NCI-H510A treated with DMSO at 0.1 percent for 48 hours (cell line): ENCODE results near the gene GMDS.

ENCODE experiments used
- DNase-seq: peaks from one replicate; lab custom pipeline; 2025; lab: John Stamatoyannopoulos, UW

Gene GMDS

DNA sequence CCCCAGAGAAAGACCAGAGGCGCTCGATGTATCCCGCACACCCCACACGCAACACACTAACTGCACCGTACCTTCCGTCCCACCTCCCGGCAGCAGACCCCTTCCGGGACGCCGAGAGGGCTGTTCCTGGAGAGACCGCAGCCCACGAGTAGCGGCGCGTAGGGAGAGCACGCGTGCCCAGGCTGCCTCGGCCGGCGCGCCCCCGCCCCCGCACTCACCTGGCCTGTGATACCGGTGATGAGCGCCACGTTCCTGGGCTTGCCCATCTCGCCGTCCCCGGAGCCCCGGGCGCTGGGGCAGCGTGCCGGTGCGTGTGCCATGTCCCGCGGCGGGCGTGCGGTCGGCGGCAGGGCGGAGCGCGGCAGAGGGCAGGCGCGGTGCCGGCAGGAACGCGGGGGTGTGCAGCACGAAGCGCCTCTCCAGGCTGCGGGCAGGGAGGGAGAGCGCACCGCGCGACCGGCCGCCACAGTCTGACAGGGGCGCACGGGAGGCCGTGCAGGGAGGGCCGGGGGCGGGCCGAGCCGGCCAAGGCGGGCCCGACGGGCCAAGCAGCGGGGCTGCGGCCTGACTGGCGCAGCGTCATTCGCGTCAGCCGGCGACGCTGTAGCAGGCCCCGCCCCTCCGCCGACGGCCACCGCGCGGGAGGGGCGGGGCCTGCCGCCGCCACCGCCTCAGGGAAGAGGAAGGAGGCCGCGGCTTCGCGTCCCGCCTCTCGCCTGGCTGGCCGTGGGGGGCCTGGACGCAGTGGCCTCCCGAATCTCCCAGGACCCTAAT, at the start of gene GMDS:
Gene GMDS, minus strand, starts transcription at position 503 of the 774 bp plus-strand sequence.
- DNase-seq: peak; percentile 69

DNA sequence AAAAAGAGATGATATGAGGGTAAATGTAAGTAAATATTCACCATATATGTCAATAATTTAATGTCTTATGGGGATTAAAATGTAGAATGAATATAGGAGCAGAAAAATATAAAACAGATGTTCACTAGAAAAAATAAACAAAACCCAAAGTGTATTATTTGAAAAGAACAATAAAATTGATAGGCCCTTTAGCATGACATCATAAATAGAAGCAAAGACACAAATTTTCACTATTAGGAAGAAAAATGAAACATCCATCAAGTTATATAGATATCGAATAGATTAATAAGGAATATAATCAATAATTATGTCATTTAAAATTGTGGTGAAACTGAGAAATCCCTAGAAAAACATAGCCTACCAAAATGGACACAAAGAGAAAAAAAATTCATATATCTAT, 40.1 kb upstream of the GMDS start:
- no peak for DNase-seq

DNA sequence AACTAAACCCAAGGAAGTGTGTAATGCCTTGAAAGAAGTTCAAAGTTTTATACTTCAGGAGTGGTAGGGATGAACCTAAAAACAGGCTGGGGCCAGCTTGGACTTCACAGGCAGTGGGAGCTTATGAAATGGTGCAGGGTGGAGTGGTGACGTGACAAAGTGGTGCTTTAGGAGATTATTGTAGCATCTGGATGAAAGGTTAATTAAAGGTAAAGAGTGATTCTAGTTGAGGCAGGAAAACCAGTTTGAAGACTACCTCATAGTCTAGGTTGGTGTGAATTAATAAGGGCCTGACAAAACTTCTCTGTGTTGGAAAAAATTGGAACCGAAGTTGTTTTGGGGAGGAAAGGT, 30.5 kb upstream of the GMDS start:
- no peak for DNase-seq

DNA sequence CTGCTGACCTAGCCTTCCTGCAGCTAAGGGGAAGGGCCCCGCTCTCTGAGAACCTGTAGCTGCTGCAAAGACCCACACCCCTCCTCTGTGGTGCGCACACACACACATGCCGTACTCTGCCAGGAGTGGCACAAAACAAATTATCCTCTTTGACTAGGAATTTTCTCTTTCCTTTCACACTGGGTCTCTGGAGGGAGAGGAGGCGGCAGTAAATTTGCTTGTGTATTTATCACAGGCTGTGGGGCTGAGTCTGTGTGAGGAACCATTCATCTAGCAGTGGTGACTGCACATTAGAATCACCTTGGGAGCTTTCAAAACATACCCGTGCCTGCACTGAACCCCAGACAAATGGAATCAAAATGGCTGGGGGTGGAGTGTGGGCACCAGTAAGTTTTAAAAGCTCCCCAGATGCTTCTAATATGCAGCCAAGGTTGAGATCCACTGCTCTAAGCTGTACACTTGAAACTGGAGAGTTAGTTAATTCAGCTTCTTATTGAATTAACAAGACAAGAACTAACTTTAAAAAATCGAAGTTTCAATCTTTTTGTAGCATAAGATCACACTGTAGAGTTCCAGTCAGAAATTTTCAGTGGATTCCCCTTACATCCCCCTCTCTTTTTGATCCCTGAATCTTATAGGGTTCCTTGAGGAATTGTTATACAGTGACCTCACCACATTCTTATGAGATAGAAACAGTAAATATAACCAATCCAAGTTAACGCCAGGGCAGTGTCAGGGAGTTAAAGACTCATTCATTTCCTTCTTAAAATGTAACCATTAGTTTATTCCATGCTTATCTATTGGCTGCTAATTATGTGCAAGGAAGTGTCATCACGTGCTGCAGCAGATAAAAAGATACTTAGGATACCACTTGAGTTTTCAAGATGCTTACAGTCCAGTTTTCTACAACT, 29.8 kb upstream of the GMDS start:
- DNase-seq: no peak

DNA sequence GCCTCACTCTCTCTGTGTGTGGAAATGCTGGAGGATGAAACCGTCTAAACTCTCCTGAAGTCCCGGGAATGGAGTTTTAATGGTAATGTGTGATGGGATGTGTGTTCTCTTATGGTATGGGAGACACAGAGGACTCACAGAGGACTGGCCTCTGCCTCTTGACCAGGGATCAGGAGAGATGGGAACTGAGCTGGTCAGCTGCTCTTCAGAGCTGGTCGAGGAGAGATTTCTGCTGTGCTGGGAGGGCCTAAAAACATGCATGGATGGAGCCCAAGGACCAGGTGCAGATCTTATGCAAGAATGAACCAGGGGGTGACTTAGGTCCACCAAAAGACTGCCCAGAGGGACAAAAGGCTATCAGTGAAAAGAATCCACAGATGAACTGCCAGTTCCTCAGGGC, 27.3 kb upstream of the GMDS start:
- DNase-seq: no peak

DNA sequence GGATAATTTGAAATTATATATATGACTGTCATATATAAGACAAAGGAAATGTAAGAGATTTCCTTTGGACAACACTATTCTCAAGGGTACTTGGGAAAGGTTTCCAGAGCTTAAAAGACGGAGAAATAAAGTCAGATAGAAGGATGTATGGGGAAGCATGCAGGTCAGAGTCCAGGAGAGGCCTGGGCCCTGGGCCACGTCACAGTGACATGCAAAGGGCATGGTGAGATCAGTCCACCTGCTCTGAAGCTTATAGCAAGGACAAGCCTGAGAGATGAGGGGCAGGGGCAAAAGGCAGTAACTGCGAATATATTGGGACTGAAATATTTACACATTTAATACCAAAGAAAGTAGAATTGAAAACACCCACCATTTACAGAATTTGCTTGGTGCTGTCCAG, 24.6 kb upstream of the GMDS start:
- no peak for DNase-seq

DNA sequence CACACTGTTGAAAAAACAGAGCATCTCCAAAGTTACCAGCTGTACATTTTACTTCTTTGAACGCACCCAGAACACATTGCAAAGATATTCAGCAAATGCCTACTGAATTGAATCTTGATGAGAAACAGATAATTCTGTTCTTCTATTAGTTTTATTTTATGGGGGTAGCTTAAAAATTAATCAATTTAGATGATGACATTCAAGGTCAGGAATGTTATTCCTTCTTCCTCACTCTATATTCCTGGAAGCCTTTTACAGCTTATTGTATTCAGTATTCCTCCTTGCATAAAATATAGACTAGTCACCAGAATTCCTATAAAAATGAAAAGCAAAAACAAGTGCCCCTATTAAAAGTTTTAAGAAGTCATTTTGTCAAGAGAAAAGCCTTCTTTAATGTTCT, 21.4 kb upstream of the GMDS start:
- DNase-seq: no peak

DNA sequence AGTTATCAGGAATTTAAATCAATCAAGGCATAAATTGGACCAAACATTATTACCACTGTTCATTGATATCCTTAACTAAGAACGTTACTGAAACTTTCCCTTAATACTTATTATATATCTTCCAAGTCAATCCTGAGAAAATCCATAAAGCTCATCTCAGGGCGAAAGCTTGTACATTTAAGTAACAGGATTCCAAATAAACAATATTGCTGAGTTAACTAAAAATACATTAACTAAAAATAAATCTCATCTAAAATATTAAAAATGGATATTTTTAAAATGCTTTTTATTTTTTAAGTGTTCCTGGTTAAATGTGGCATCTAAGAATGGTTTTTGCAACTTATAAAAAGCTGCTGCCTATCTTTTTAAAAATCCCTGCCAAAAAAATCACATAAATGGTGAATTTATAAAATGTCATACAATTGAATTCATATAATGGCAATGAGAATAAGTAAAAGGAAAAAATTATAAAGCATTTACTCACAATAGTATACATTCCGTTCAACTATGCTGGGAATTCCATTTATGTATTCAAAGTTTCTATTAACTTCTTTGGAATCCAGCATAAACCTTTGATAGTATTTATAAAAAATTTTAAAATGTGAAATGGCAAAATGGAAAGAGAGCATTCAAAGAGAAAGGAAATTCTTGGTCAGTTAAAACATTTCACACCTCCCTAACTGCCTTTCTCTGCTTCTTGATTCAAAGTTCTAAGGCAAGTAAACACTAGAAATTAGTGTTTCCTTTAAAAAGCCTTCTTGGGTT, 20.8 kb upstream of the GMDS start:
- no peak for DNase-seq

DNA sequence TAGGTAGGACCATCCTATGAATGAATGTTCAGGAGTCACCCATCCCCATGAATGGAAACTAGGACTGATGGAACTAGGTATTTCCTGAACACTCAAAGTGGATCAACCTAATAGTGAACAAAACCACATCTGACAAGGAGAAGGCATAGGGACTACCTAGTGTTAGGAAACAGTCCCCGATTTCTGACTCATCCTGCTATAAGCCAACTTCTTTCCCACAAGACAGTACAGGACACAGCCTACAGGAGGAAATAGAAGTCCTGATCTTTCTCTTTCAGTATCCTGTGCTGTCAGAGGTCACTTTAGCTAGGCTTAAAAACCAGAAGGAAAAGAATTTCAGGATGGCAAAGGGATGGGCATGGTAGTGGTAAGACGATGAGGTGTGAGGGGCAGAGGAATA, 19.5 kb upstream of the GMDS start:
- no peak for DNase-seq

DNA sequence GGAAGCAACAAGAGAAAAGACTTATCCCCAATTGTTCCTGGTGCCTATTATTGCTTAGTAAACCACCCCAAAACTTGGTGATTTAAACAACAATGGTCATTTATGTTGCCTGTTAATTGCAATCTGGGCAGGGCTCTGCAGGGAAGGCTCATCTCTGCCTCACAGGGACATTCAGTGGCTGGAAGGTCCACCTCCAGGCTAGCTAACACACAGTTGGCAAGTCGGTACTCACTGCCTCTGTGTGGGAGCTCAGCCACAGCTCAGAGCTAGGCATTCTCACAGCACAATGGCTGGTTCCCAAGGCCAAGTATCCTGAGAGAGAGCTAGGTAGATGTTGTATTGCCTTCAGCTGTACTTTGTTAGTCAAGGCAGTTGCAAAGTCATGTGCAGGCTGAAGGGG, 18.5 kb upstream of the GMDS start:
- DNase-seq: no peak

DNA sequence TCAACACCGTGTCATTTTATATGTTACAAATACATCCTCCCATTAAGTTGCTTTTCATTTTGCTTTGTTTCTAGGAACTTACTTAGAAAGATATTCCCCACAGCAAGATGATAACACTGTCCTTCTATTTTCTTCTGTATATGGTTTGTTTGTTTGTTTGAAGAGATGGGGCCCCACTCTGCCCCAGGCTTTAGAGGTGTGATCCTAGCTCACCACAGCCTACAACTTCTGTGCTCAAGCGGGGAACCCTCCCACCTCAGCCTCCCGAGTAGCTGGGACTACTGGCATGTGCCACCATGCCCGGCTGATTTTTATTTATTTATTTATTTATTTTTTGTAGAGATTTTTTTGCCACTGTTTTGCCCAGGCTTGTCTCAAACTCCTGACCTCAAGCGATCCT, 14.2 kb upstream of the GMDS start:
- DNase-seq: no peak

DNA sequence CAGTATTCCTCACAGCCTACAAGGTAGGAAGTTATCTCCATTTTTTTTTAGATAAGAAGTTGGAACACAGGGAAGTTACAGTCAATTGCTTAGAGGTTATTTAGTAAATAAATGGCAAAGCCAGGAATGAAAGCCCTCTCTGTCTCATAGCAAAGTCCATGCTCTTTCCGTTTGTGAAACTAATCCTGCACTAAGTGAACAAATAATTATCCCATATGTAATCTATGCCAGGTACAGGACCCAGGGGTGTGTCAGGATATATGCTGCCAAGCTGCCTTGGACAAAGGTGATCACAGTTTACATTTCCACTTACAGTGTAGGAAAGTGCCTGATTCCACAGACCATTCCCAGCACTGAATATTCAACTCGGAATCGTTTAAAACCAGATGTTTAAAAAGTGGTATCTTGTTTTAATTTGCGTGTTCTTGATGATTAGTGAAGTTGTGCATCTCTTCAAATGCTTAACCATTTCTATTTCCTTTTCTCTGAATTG, 13.6 kb upstream of the GMDS start:
- no peak for DNase-seq

DNA sequence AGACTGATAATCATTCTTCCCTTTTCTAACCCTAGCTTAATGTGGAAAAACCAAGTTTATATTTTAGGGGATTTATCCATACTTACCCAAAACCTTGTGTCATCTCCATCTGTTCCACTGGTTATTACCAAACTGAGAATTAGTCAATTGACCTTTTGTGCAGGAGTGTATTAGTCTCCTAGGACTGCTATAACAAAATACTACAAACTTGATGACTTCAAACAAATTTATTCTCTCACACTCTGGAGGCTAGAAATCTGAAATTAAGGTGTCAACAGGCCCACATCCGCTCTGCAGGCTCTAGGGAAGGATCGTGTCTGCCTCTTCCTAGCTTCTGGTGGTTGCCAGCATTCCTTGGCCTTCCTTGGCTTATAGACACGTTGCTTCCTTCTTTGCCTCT, 12.7 kb upstream of the GMDS start:
- DNase-seq: no peak

DNA sequence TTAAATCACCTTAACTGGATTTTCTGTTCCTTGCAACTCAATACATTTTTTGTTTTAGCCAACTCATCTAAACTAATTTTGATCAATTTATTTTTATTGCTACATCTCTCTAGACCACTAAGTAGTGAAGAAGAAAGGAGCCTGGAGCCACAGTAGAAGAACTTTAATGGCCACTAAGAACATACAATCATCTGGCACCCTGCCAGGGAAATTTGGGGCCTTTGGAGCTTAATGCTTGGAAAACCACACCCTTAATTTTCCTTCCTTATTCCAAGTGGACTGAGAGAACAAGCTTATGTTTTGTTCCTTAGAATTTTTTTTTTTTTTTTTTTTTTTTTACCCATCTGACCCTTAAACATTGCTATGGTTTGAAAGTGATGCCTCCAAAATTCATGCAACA, 12.0 kb upstream of the GMDS start:
- no peak for DNase-seq

DNA sequence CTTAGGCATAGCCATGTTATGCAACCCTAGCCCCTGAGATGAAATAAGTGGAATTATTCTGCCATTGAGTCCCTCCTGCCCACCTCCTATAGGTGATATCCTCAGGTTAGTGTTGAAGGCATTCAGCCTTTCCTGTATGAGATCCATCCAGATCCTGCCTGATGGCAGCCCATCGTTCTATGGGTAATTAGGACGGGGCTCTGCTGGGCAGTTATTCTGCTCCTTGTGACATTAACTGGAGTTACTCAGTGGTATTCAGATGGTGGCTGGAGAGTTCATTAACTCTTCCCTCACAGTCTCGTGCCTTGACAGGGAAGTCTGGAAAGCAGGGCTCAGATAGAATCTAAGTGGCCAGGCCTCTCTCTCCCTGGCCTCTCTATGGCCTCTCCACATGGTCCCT, 9.3 kb upstream of the GMDS start:
- no peak for DNase-seq

DNA sequence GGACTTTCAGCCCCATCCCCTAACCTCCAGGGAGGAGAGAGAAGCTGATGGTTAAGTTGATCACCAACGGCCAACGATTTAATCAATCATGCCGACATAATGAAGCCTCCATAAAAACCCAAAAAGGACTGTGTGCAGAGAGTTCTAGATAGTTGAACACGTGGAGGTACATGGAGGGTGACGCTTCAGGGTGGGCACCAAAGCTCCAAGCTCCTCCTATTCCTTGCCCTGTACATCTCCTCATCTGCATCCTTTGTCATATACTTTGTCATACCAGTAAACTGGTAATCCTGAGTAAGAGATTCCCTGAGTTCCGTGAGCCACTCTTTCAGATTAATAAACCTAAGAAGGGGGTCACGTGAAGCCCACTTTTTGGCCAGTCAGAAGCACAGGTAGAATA, 3.7 kb upstream of the GMDS start:
- DNase-seq: no peak

DNA sequence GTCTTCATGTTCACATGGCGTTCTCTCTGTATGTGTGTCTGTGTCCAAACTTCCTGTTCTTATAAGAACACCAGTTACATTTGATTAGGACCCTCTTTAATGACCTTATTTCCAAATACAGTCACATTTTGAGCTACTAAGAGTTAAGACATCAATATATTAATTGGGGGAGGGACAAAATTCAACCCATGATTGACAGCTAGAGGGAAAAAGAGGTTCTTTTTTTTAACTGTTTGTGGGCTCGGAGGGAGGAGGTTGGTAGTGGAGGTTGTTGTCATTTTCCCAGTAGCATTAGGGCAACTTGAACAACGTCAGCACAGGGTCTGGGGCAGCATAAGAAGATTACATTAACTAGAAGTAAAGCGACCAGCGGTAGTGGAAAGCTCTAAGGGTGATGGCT, 2.3 kb upstream of the GMDS start:
- no peak for DNase-seq

DNA sequence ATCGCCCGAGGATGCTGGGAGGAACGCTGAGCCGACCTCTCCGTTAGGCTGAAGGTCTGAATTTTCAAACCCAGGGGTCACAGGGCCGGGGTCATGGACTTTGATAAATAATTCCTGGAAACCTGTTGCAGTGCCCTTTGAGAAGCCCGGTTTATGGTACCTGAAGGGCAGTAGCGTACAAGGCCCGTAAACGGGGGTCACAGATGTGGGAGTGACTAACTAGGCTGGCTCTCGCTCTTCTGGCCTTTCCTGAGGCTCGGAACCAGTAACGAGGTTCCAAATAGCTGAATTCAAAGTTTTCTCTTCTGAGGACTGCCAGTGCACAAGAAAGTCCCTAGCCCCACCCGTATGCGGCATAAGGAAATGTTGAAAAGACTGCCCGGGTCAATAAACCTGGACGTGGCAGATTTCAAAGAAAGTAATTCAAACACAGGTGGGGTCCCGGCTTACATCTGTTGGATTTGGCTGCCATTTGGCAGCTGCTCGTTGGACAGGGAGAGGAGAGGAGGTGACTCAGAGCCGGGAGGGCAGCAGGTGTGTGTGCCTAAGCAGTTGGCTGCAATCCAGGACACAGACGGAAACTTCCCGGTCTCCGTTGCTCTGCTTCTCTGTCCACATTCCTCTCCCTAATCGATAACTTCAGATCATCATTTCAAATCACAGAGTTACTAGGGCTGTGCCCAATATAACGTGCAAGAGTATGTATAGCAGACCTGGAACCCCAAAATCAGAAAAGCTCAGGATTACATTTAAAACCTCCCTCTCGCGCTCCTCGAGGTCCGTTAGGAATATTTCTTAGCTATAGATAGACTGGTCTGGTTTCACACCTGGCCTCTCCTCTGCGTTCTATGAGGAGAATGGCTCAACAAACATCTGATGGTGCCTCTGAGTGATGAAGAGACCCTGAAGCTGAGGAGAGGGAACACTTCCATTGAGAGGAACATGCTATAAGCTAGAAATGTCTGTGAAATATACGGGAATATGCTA, 765 bp upstream of the GMDS start:
- peak; percentile 73 for DNase-seq

DNA sequence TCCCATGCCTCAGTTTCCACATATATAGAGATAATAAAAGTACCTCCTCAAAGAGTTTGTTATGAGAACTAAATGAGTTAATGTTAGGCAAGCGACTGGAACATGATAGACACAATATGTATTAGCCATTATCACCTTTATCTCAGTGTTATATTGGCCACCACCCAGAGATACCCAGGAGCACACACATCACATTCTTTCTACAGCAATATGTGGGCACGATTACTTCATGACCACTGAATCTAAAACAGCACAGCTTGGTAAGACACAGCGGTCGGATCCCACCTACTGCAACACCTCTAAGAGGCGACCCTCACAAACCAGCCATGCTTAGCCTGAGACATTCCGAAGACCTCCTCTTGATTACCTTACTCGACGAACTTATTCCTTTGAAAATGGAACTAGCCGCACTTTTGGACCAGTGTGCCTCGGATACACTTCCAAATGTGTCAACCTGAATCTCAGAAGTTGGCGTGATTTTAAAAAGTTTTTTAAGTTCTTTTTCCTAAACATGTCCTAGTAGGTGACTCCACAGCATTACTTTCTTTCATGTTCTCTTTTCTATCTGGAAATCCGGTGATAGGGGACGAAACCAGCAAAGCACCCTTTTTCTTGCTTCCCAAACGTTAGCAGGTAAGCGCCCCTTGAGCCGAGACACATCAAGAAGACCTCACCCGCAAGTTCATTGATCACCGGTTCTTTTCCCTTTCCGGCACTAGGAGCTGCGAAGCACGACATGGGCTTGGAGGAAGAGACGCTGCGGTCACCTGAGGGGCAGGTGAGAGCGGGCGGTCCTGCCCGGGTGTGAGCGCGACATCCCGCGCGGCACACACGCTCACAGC, 923 bp downstream of the GMDS start:
- DNase-seq: no peak

DNA sequence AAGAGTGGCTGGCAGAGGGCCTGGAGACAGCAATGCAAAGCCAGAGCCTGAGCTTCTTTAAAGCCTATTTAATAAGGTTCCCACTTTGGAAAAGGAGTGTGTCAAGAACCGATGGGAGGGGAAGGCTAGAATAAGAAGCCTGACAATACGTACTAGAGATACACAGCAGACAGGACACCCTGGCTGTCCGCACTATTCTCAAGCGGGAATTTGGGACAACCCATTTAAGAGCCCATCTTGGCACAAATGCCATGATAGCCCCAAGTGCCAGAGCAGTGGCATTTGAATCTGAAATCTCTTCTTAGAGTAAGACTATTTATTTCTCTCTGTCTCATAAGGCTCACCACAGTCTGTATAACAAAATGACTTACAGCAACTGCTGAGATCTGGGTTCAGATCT, 3.1 kb downstream of the GMDS start:
- DNase-seq: no peak
